Dendritic cell treated with granulocyte-macrophage colony-stimulating factor and Interleukin-4, amounts not matched to agents 40 ng/mL and 50 ng/mL, for 4 days (primary cell): ENCODE results near the gene CYS1.

Experiments
- H3K27ac Mint-ChIP-seq: one replicate; pipeline ENCODE4 v1.8.0; 2022; ENCODE audit warnings: mild to moderate bottlenecking, mixed read lengths
- H3K27me3 Mint-ChIP-seq: one replicate; pipeline ENCODE4 v1.8.0; 2022; ENCODE audit warnings: mild to moderate bottlenecking, mixed read lengths
- H3K36me3 Mint-ChIP-seq: one replicate; pipeline ENCODE4 v1.8.0; 2022; ENCODE audit warnings: low read depth, mixed read lengths
- H3K4me1 Mint-ChIP-seq: one replicate; pipeline ENCODE4 v1.8.0; 2022; ENCODE audit warnings: low read depth, mixed read lengths
- H3K4me3 Mint-ChIP-seq: one replicate; pipeline ENCODE4 v1.8.0; 2022; ENCODE audit warnings: mild to moderate bottlenecking, moderate library complexity, mixed read lengths
- H3K9me3 Mint-ChIP-seq: one replicate; pipeline ENCODE4 v1.8.0; 2022; ENCODE audit warnings: mixed read lengths
- intact Hi-C: fragments of 100-400 bp; cut with micrococcal nuclease; formaldehyde crosslinking; loops from one replicate; pipeline ENCODE4 v1.15.0; 2022

CYS1 gene

DNA sequence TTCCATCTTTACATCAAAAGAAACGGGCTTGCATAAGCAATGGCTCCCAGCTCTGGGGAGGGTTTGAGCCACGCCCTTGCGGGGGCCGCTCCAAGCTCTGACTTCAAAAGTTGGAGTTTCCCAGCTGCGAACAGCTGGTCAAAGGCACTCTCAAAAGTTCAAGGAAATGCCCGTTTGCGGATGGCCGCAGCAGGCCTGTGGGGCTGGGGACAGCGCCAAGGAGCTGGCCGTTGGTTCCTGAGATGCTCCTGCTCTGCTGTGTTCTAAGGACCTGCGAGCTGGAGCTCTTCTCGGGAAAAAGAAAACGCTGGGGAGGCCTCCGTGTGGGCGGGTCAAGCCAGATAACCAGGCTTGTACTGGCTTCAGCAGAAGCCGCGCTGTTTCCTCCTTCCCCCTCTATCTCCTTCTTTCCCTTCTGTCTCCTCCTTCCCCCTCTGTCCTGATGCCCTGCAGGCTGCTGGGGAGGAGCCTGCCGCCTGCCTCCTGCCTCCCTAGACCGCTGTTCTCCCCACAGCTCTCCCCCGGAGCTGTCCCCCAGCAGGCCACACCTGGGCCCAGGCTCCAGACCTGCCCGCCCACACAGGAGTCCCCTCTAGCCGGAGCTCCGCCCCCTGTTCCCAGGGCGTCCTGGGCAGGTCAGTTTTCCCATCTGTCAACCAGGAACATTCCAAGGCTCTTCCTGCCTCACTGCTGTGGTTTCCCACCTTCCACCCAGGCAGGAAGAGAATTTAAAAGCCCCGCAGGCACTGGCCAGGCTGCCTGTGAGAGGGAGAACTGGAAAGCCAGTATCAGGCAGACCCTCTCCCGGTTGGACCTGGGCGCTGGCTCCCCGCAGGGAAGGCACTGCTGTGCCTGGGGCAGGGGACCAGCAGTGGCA is 22.7 kb downstream of the CYS1 start:
- Mint-ChIP-seq H3K9me3 (no peaks in the 10 kb centered on the region), H3K4me1 (peaks cover 31% of the 10 kb centered on the region), H3K36me3 (peaks cover 38% of the 10 kb centered on the region), H3K4me3 (peak overlapping the region; percentile 31), H3K27me3 (peaks cover 17% of the 10 kb centered on the region), H3K27ac (peak overlapping the region; percentile 85)
- intact Hi-C loops: no loop called here

DNA sequence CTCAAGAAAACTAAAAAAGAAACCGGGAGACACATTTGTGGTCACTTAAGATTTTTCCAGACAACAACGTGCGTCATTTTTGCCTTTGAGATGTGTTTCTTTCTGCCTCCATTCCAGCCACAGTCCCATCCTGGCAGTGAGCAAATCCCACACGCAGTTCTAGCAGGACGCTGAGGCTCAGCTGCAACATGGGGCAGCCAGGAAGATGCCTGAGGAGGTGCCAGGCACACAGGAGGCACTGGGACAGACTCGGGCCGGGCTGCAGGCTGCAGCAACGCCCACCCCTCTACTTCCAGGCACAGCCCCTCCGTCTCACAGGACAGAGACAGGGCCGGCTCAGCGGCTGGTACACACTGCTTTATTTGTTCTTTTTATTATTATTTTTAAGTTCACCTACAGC is 23.8 kb downstream of the CYS1 start:
- peaks cover 15% of the 10 kb centered on the region for H3K27me3 Mint-ChIP-seq
- intact Hi-C loops: no loop called here
- peak overlapping the region; percentile 85 for H3K27ac Mint-ChIP-seq
- peaks cover 31% of the 10 kb centered on the region for H3K4me1 Mint-ChIP-seq
- no peaks in the 10 kb centered on the region for H3K9me3 Mint-ChIP-seq
- H3K4me3 Mint-ChIP-seq: no peak overlapping the region
- peaks cover 47% of the 10 kb centered on the region for H3K36me3 Mint-ChIP-seq

DNA sequence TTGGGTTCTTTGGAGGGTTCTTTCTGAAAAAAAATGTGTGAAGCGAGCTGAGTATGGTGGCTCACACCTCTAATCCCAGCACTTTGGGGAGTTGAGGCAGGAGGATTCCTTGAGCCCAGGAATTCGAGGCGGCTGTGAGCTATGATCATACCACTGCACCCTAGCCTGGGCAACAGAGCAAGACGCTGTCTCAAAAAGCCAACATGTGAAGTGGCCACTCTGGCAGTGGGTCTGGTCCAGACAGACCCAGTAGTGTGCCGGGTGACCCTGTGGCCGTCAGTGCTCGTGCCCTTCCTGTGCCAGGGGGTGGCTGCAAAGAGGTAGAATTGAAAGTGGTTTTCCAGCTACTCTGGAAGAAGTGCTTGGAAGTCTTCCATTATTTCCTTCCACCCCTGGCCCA is 25.2 kb downstream of the CYS1 start:
- Mint-ChIP-seq H3K27ac (no peak overlapping the region), H3K36me3 (peaks cover 61% of the 10 kb centered on the region), H3K27me3 (peaks cover 5% of the 10 kb centered on the region), H3K4me3 (no peak overlapping the region), H3K9me3 (no peaks in the 10 kb centered on the region), H3K4me1 (peaks cover 31% of the 10 kb centered on the region)
- intact Hi-C loops: no loop called here

DNA sequence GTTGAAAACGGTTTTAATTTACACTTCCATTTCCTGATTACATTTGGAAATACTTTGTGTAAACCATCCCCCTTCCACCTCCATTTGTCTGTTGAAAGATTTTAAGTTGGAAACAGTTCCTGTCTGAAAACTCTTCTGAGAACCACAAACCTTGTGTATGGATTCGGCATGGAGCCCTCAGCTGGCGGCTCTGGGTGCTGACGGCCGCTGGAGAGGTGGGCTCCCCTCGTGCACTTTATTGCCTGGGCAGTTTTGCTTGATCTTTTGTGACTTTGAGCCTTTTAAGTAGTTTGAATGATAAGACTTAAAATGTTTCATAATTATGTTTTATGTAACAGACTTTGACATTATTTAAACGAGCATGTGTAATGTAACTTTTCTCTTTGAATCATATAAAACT is 25.8 kb downstream of the CYS1 start:
- H3K36me3 Mint-ChIP-seq: peaks cover 67% of the 10 kb centered on the region
- intact Hi-C loops: no loop called here

GRCh38 chr2:10053351-10053750 is 26.9 kb downstream of the CYS1 start:
- Mint-ChIP-seq H3K4me3 (no peak overlapping the region), H3K27ac (no peak overlapping the region), H3K36me3 (peaks cover 77% of the 10 kb centered on the region)

More for the DNA sequence above, 25.8 kb downstream of the CYS1 start:
- no peaks in the 10 kb centered on the region for H3K9me3 Mint-ChIP-seq
- H3K4me3 Mint-ChIP-seq: no peak overlapping the region
- peaks cover 35% of the 10 kb centered on the region for H3K4me1 Mint-ChIP-seq
- peaks cover 3% of the 10 kb centered on the region for H3K27me3 Mint-ChIP-seq
- no peak overlapping the region for H3K27ac Mint-ChIP-seq

DNA sequence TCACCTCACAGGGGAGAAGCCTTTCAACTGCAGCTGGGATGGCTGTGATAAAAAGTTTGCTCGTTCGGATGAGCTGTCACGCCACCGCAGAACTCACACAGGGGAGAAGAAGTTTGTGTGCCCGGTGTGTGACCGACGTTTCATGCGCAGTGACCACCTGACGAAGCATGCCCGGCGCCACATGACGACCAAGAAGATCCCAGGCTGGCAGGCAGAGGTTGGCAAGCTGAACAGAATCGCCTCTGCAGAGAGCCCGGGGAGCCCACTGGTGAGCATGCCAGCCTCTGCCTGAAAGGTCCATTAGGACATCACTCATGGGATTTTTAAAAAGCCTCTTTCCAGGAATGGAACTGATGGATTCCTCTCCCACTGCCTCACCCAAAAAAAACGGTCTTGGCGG is 28.0 kb downstream of the CYS1 start:
- Mint-ChIP-seq H3K9me3 (no peaks in the 10 kb centered on the region), H3K27me3 (peaks cover 3% of the 10 kb centered on the region), H3K27ac (no peak overlapping the region), H3K4me1 (peaks cover 43% of the 10 kb centered on the region), H3K36me3 (peaks cover 89% of the 10 kb centered on the region), H3K4me3 (no peak overlapping the region)
- intact Hi-C loops: no loop called here

More at GRCh38 chr2:10053351-10053750, 26.9 kb downstream of the CYS1 start:
- Mint-ChIP-seq H3K9me3 (no peaks in the 10 kb centered on the region), H3K27me3 (peaks cover 3% of the 10 kb centered on the region), H3K4me1 (peaks cover 40% of the 10 kb centered on the region)
- intact Hi-C loops: no loop called here

DNA sequence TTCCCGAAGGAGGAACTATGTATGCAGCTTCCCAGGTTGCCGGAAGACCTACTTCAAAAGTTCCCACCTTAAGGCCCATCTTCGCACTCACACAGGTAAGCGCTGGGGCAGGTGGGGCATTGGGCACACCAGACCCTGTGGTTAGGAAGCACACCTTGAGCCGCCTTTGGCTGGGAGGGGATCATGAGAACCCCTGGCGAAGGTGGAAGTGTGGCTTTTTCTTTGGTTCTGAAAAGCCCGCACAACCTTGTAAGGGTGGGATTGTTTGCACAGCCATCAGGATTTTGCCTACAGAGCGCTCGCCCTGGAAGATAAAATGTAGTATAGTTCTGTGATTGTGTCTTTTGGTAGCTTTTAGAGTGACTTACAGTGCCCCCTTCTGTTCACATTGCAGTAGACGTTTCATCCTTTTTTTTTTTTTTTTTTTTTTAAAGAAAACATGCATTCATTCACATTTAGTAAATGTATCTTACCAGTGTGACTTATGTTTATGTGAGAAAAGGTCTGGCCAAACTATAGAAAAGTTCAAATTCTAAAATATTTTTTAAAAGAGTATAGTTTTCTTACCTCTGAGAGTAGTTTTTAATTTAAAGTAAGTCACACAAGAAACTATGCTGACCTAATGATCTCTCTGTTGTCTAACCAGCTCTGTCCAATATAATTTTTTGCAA is 31.6 kb downstream of the CYS1 start:
- peaks cover 50% of the 10 kb centered on the region for H3K4me1 Mint-ChIP-seq
- intact Hi-C loops: loop anchor here (1.0 to 5.0 kb wide), 2 partner anchors 64 to 251 kb away; no protein-coding TSS in a partner anchor
- H3K4me3 Mint-ChIP-seq: no peak overlapping the region
- peaks cover 96% of the 10 kb centered on the region for H3K36me3 Mint-ChIP-seq
- H3K27me3 Mint-ChIP-seq: no peaks in the 10 kb centered on the region
- H3K9me3 Mint-ChIP-seq: no peaks in the 10 kb centered on the region
- no peak overlapping the region for H3K27ac Mint-ChIP-seq

DNA sequence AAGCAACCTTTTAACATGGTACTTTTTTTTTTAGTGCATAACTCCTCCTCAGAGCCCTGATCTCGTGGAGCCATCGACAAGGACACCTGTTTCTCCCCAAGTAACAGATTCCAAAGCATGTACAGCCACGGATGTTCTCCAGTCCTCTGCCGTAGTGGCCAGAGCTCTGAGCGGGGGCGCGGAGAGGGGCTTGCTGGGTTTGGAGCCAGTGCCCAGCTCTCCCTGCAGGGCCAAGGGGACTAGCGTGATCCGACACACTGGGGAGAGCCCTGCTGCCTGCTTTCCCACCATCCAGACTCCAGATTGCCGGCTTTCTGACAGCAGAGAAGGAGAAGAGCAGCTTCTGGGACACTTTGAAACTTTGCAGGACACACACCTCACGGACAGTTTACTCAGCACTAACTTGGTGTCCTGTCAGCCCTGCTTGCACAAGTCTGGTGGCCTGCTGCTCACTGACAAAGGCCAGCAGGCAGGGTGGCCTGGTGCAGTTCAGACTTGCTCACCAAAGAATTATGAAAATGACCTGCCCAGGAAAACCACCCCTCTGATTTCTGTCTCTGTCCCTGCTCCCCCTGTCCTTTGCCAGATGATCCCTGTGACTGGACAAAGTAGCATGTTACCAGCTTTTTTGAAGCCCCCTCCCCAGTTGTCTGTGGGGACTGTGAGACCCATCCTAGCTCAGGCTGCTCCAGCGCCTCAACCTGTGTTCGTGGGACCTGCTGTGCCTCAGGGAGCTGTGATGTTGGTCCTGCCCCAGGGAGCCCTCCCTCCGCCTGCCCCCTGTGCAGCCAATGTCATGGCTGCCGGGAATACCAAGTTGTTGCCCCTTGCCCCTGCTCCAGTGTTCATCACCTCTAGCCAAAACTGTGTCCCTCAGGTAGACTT is 32.4 kb downstream of the CYS1 start:
- intact Hi-C loops: loop anchor here (1.0 to 5.0 kb wide), 2 partner anchors 64 to 251 kb away; no protein-coding TSS in a partner anchor
- Mint-ChIP-seq H3K4me1 (peaks cover 51% of the 10 kb centered on the region), H3K27me3 (no peaks in the 10 kb centered on the region), H3K36me3 (peaks cover 89% of the 10 kb centered on the region), H3K9me3 (no peaks in the 10 kb centered on the region), H3K27ac (peak overlapping the region; percentile 20), H3K4me3 (no peak overlapping the region)

DNA sequence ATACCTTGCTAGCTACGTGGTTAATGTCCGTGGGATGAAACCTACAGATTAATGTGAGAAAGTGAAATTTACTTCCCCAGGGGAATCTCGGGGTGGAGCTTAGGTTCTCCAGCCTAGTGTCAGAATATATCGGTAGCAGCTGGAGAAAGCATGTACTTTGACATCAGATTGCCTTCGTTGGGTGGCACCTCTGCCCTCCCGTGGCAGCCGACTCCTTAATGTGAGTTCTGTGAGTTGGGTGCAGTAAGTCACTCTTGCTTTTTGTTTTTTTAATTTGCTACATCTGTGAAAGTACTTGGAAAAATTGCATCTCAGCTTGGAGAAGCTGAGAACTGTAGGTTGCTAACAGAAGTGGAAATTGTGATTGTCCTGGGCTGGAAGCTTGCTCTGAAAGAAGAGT is 33.3 kb downstream of the CYS1 start:
- H3K9me3 Mint-ChIP-seq: no peaks in the 10 kb centered on the region
- H3K36me3 Mint-ChIP-seq: peaks cover 80% of the 10 kb centered on the region
- H3K27ac Mint-ChIP-seq: peak overlapping the region; percentile 20
- intact Hi-C loops: loop anchor here (5.0 kb wide), 1 partner anchor 250 kb away; no protein-coding TSS in a partner anchor
- no peaks in the 10 kb centered on the region for H3K27me3 Mint-ChIP-seq
- peaks cover 60% of the 10 kb centered on the region for H3K4me1 Mint-ChIP-seq
- H3K4me3 Mint-ChIP-seq: no peak overlapping the region

- no peaks in the 10 kb centered on the region for H3K9me3 Mint-ChIP-seq
- no peak overlapping the region for H3K4me3 Mint-ChIP-seq
- peaks cover 8% of the 10 kb centered on the region for H3K27me3 Mint-ChIP-seq
- H3K36me3 Mint-ChIP-seq: peaks cover 79% of the 10 kb centered on the region
- no peak overlapping the region for H3K27ac Mint-ChIP-seq
- peaks cover 71% of the 10 kb centered on the region for H3K4me1 Mint-ChIP-seq
- intact Hi-C loops: loop anchor here (5.0 kb wide), 1 partner anchor 248 kb away; no protein-coding TSS in a partner anchor
These were observed 34.5 kb downstream of the CYS1 start for GRCh38 chr2:10045561-10046355.

DNA sequence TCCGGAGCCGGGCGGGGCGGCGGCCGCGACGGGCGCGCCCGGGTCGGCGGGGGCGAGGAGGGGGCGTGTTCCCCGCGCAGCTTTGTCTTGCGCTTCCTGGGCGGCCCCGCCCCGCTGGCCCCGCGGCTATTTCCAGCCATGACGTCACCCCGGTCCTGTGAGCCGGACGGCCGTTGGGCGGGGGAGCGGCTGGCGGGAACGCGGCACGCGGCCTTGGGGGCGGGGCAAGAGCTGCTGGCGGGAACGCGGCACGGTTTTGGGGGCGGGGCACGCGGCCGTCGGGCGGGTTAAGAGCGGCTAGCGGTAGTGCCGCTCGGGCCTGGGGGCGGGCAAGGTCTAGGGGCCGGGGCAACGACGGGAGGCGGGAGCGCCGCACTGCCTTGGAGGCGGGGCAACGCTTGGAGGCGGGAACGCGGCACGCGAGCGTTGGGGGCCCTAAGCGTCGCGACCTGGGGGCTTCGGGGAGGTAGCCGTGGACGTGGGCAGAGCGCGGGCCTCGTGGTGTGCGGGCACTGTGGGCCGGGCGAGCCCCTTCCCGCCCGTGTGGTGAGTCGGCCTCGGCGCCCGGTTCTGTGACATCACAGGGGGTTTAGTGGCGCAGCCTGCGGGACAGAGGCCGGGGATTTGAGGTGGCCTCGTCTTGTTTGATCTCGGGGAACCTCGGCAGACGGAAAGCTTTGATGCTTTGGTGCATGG is 36.2 kb downstream of the CYS1 start:
- peaks cover 66% of the 10 kb centered on the region for H3K36me3 Mint-ChIP-seq
- peaks cover 14% of the 10 kb centered on the region for H3K27me3 Mint-ChIP-seq
- H3K27ac Mint-ChIP-seq: peak overlapping the region; percentile 91
- intact Hi-C loops: loop anchor here (1.0 to 2.0 kb wide), 2 partner anchors 8 to 53 kb away; no protein-coding TSS in a partner anchor
- peak overlapping the region; percentile 77 for H3K4me3 Mint-ChIP-seq
- H3K4me1 Mint-ChIP-seq: peaks cover 75% of the 10 kb centered on the region
- H3K9me3 Mint-ChIP-seq: no peaks in the 10 kb centered on the region

GRCh38 chr2:10043256-10043905 is 36.8 kb downstream of the CYS1 start, which contains the start of gene KLF11:
KLF11 (plus strand) TSS chr2:10043550; CDS start chr2:10043717, 167 bp downstream.
- H3K27me3 Mint-ChIP-seq: peaks cover 14% of the 10 kb centered on the region
- H3K4me1 Mint-ChIP-seq: peaks cover 80% of the 10 kb centered on the region
- no peaks in the 10 kb centered on the region for H3K9me3 Mint-ChIP-seq
- peak within 1 kb of the TSS; percentile 91 for H3K27ac Mint-ChIP-seq
- intact Hi-C loops: loop anchor here (2.0 kb wide), 1 partner anchor 53 kb away; no protein-coding TSS in a partner anchor
- peak within 1 kb of the TSS; percentile 85 for H3K4me3 Mint-ChIP-seq
- H3K36me3 Mint-ChIP-seq: peaks cover 65% of the 10 kb centered on the region
